Esophagus muscularis mucosa (tissue), 4 donors: ENCODE results near the gene PPME1. TPM values are rescaled to one million over a fixed set of nuclear protein-coding genes. Genes with fewer than 3 reads are reported as not detected.

Source experiments
- DNase-seq: peaks from one replicate; pipeline ENCODE4 v3.0.0-alpha.2; 2017; ENCODE audit errors: extremely low spot score
- H3K27ac ChIP-seq, 4 donors: fragments of 200-600 bp; sonication (generic); replicated peaks in 1 of 4; 1 replicate in 3 of 4; 2 replicates in 1 of 4; pipeline ENCODE4 v1.5.1; 2016 to 2019; ENCODE audit warnings: mild to moderate bottlenecking in 1 of 4
- H3K27me3 ChIP-seq, 4 donors: fragments of 200-600 bp; sonication (generic); one replicate each; pipeline versions ENCODE4 v1.5.1 to v1.6.0; 2016 to 2019
- H3K36me3 ChIP-seq, 4 donors: fragments of 200-600 bp; sonication (generic); one replicate each; pipeline ENCODE4 v1.5.1; 2016 to 2019
- H3K4me1 ChIP-seq, 4 donors: fragments of 200-600 bp; sonication (generic); one replicate each; pipeline ENCODE4 v1.5.1; 2016 to 2019
- H3K4me3 ChIP-seq, 4 donors: fragments of 200-600 bp; sonication (generic); 1 replicate in 2 of 4; 2 replicates in 2 of 4; pipeline ENCODE4 v1.5.1; 2016 to 2019; ENCODE audit warnings: mild to moderate bottlenecking in 4 of 4, moderate library complexity in 1 of 4
- H3K9me3 ChIP-seq, 4 donors: fragments of 200-600 bp; sonication (generic); 1 replicate in 3 of 4; 2 replicates in 1 of 4; pipeline ENCODE4 v1.5.1; 2016 to 2019
- EP300 ChIP-seq: sonication (generic); formaldehyde crosslinking; IDR thresholded peaks from one replicate; pipeline ENCODE4 v1.6.1; 2017; ENCODE audit warnings: antibody characterized with exemption
- POLR2A ChIP-seq: fragments of 450-650 bp; IDR thresholded peaks from one replicate; pipeline ENCODE4 v1.6.1; 2017; ENCODE audit warnings: antibody characterized with exemption, moderate library complexity, mild to moderate bottlenecking, low read depth
- POLR2AphosphoS5 ChIP-seq, 2 donors: sonication (generic); formaldehyde crosslinking; IDR thresholded peaks; one replicate each; pipeline ENCODE4 v1.6.1; 2017; ENCODE audit warnings: antibody characterized with exemption in 2 of 2
- WGBS: methylation state at CpG from one replicate; pipeline ENCODE4 v1.1.5; 2018; 5-methylcytosine and 5-hydroxymethylcytosine counted together
- intact Hi-C: fragments of 100-400 bp; cut with DNase I; formaldehyde crosslinking; loops from one replicate; pipeline ENCODE4 v1.15.1; 2023
- total RNA-seq, 4 donors: library from RNA; depleted of rRNA; stranded (reverse); fragments of >200 nt; gene quantifications; one replicate each; pipeline versions ENCODE4 v1.1.0 to v1.2.1, GENCODE V29; 2016
- TF ChIP-seq, protein P1 (sequence below), 3 experiments: fragments of 200-600 bp in 2 of 3; fragments of 450-650 bp in 1 of 3; sonication (generic) in 2 of 3; IDR thresholded peaks; one replicate each; pipeline ENCODE4 v1.5.1; 2017 to 2019; ENCODE audit warnings: antibody characterized with exemption in 3 of 3, mild to moderate bottlenecking in 2 of 3, moderate library complexity in 1 of 3

Gene PPME1
- total RNA-seq, 4 donors from 2014 or later: 25.3 to 45.2 (median 31.0) TPM

DNA sequence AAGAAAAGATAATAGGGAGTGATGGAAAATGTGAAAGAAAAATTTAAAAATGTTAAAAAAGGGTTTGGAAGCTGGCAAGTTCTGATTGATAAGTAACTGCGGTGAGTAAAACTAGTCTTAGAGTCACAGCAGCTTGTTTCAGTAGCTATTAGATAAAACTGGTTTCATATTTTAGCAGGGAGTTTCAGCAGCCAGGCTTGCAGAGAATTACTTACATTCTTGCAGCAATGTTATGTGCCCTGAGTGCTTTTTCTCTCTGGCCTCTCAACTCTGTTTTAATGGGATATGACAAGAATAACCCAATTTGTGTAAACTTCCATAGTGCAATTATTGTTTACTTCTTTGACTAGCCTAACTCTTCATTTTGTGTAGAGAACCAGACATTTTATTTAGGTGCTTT, 33.6 kb downstream of the PPME1 start:
- no peaks in the 10 kb centered on the region for H3K4me1 ChIP-seq
- H3K27ac ChIP-seq: no peak overlapping the region
- DNase-seq: no peak
- 96% methylated on average over 1 of the region's 1 CpG for WGBS
- TF ChIP-seq, protein P1, sequence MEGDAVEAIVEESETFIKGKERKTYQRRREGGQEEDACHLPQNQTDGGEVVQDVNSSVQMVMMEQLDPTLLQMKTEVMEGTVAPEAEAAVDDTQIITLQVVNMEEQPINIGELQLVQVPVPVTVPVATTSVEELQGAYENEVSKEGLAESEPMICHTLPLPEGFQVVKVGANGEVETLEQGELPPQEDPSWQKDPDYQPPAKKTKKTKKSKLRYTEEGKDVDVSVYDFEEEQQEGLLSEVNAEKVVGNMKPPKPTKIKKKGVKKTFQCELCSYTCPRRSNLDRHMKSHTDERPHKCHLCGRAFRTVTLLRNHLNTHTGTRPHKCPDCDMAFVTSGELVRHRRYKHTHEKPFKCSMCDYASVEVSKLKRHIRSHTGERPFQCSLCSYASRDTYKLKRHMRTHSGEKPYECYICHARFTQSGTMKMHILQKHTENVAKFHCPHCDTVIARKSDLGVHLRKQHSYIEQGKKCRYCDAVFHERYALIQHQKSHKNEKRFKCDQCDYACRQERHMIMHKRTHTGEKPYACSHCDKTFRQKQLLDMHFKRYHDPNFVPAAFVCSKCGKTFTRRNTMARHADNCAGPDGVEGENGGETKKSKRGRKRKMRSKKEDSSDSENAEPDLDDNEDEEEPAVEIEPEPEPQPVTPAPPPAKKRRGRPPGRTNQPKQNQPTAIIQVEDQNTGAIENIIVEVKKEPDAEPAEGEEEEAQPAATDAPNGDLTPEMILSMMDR (IDR thresholded peaks at IDR 0.05): no peak
- TF ChIP-seq EP300: no peak
- TF ChIP-seq POLR2AphosphoS5 (IDR thresholded peaks at IDR 0.05): no peak
- peaks cover 15 to 50% (median 31%) of the 10 kb centered on the region in 4 donors for H3K36me3 ChIP-seq
- H3K9me3 ChIP-seq: no peaks in the 10 kb centered on the region
- intact Hi-C loops: no loop called here
- no peak overlapping the region for H3K4me3 ChIP-seq
- no peaks in the 10 kb centered on the region for H3K27me3 ChIP-seq

DNA sequence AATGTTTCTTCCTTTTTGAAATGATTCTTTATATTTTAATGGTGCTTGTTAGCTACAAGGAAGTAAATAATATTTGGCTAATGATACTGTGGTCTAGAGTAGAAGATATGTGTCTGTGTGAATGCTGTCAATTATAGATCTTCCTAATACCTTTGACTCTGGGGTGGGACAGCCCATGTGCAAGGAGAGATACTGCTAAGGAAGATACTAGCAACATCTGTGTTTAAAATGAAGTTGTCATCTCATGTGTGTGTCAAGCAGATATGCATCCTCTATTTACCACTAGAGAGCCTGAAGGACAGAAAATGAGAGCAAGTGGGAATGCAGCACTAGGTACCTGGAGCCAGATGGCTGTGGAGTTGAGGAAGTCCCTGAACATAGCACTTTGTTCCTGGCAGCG, 34.1 kb downstream of the PPME1 start:
- 95% methylated on average over 1 of the region's 1 CpG for WGBS
- H3K27ac ChIP-seq: no peak overlapping the region
- TF ChIP-seq EP300: no peak
- no peak for TF ChIP-seq POLR2AphosphoS5 (IDR thresholded peaks at IDR 0.05)
- TF ChIP-seq, protein P1 (IDR thresholded peaks at IDR 0.05): no peak
- TF ChIP-seq POLR2A: no peak
- H3K9me3 ChIP-seq: no peaks in the 10 kb centered on the region
- no peak for DNase-seq
- intact Hi-C loops: no loop called here
- H3K27me3 ChIP-seq: no peaks in the 10 kb centered on the region
- peaks cover 15 to 54% (median 36%) of the 10 kb centered on the region in 4 donors for H3K36me3 ChIP-seq
- no peak overlapping the region for H3K4me3 ChIP-seq
- no peaks in the 10 kb centered on the region for H3K4me1 ChIP-seq

DNA sequence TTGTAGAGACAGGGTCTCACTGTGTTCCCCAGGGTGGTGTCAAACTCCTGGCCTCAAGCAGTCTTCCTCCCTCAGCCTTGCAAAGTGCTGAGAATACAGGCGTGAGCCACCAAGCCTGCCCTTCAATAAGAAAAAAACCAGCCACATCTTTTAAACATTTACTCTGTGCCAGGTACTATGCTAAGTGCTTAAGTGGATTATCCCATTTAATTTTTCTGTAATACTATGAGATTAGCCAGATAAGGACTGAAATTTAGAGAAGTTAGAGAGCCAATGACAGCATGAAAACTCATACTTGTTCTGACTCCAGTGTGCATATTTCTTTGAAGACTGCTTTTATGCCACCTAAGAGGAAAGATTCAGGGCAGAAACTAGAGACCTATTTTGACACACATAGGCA, 35.7 kb downstream of the PPME1 start:
- H3K9me3 ChIP-seq: no peaks in the 10 kb centered on the region
- TF ChIP-seq EP300: no peak
- TF ChIP-seq POLR2AphosphoS5 (IDR thresholded peaks at IDR 0.05): no peak
- no peak for TF ChIP-seq POLR2A
- TF ChIP-seq, protein P1 (IDR thresholded peaks at IDR 0.05): no peak
- intact Hi-C loops: no loop called here
- no peak for DNase-seq
- H3K27me3 ChIP-seq: no peaks in the 10 kb centered on the region
- no peak overlapping the region for H3K27ac ChIP-seq
- peaks cover 15 to 65% (median 40%) of the 10 kb centered on the region in 4 donors for H3K36me3 ChIP-seq
- no peaks in the 10 kb centered on the region for H3K4me1 ChIP-seq
- H3K4me3 ChIP-seq: no peak overlapping the region
- 100% methylated on average over 1 of the region's 1 CpG for WGBS

DNA sequence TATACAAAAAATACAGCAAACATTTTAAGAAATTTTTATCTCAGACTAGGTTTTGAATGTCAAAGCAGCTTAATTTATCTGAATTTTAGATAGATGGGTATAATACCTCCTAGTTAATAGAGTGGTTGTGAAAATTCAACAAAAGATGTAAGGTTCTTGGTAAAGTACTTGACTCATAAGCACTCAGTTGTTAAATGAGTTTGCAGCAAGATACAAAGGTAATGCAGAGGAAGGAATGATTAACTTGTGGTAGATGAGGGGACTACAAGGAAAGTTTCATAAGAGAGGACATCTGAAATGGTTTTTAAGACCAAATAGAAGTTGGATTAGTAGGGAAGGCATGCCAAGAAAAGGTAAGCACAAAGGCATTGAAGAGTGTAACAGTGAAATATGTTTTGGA, 37.4 kb downstream of the PPME1 start:
- no peak for DNase-seq
- no peaks in the 10 kb centered on the region for H3K27me3 ChIP-seq
- peaks cover 15 to 82% (median 54%) of the 10 kb centered on the region in 4 donors for H3K36me3 ChIP-seq
- intact Hi-C loops: no loop called here
- no peak for TF ChIP-seq POLR2A
- TF ChIP-seq EP300: no peak
- TF ChIP-seq, protein P1 (IDR thresholded peaks at IDR 0.05): no peak
- no peak for TF ChIP-seq POLR2AphosphoS5 (IDR thresholded peaks at IDR 0.05)
- no peak overlapping the region for H3K4me3 ChIP-seq
- H3K27ac ChIP-seq: no peak overlapping the region
- no peaks in the 10 kb centered on the region for H3K4me1 ChIP-seq
- no peaks in the 10 kb centered on the region for H3K9me3 ChIP-seq

DNA sequence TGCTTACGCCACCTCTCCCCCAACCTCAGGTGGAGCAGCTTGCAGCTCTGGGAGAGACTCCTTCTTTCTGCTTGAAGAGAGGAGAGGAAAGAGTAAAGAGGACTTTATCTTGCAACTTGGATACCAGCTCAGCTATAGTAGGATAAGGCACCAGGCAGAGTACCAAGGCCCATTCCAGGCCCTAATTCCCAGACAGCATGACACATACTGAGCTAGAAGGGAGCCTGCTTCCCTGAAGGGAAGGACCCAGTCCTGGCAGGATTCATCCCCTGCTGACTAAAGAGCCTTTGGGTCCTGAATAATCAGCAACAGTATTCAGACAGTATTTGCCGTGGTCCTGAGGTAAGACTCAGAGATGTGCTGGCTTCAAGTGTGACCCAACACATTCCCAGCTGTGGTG, 41.4 kb downstream of the PPME1 start:
- Histone ChIP-seq H3K4me3 (no peak overlapping the region), H3K36me3 (peaks cover 8 to 63% (median 38%) of the 10 kb centered on the region in 4 donors), H3K9me3 (no peaks in the 10 kb centered on the region), H3K27me3 (no peaks in the 10 kb centered on the region), H3K27ac (no peak overlapping the region), H3K4me1 (no peaks in the 10 kb centered on the region)
- 100% methylated on average over 1 of the region's 2 CpGs for WGBS
- DNase-seq: no peak
- TF ChIP-seq, protein P1 (IDR thresholded peaks at IDR 0.05): no peak
- TF ChIP-seq POLR2A (no peak), EP300 (no peak), POLR2AphosphoS5 (IDR thresholded peaks at IDR 0.05) (no peak)
- intact Hi-C loops: no loop called here
